Coronary artery (tissue), 2 donors: ENCODE data around the gene MKX.

Experiments
- DNase-seq: peaks from one replicate; pipeline ENCODE4 v3.0.0-alpha.2; 2017; ENCODE audit warnings: low spot score
- H3K27ac ChIP-seq, 2 donors: fragments of 200-600 bp; sonication (generic); one replicate each; pipeline ENCODE4 v1.5.1; 2016 to 2019
- H3K4me3 ChIP-seq: fragments of 200-600 bp; sonication (generic); 2 replicates; pipeline ENCODE4 v1.5.1; 2016; ENCODE audit warnings: mild to moderate bottlenecking, moderate library complexity
- TF ChIP-seq, protein P1 (sequence below): fragments of 200-600 bp; sonication (generic); IDR thresholded peaks from one replicate; pipeline ENCODE4 v1.5.1; 2019; ENCODE audit warnings: antibody characterized with exemption

Gene MKX

DNA sequence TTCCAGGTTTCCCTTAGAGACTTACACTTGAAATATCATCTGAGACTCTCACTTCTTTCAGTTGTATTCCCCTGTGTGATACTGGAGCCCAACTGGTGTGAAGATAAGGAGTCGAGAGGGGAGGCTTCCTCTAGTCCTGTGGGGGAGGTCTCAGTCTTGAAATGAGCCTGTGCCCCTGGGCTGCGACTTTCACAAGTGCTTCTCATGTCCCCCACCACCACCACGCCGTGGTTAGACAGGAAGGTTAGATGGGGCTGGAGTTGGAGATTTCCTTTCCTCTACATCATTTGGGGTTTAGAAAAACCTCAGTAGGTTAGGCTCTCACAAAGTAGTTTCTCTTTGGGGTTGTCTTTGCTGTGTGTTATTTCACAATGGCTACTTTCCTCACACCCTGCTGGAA is 25.6 kb upstream of the MKX start:
- TF ChIP-seq, protein P1, sequence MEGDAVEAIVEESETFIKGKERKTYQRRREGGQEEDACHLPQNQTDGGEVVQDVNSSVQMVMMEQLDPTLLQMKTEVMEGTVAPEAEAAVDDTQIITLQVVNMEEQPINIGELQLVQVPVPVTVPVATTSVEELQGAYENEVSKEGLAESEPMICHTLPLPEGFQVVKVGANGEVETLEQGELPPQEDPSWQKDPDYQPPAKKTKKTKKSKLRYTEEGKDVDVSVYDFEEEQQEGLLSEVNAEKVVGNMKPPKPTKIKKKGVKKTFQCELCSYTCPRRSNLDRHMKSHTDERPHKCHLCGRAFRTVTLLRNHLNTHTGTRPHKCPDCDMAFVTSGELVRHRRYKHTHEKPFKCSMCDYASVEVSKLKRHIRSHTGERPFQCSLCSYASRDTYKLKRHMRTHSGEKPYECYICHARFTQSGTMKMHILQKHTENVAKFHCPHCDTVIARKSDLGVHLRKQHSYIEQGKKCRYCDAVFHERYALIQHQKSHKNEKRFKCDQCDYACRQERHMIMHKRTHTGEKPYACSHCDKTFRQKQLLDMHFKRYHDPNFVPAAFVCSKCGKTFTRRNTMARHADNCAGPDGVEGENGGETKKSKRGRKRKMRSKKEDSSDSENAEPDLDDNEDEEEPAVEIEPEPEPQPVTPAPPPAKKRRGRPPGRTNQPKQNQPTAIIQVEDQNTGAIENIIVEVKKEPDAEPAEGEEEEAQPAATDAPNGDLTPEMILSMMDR = no peak
- no peak overlapping the region for H3K27ac ChIP-seq
- no peak overlapping the region for H3K4me3 ChIP-seq
- DNase-seq = no peak

DNA sequence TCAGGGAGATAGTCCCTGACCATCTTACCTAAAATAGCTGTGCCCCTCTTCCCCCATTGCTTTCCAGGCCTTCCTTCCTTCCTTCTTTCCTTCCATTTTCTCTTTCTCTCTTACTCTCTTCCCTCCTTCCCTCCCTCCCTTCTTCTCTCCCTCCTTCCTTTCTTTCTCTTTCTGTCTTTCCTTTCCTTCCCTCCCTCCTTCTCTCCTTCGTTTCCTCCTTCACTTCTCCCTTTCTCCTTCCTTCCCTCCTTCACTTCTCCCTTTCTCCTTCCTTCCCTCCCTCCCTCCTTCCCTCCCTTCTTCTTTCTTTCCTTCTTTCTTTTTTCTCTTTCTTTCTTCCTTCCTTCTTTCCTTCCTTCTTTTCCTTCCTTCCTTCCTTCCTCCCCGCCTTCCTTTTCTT is 24.6 kb upstream of the MKX start:
- TF ChIP-seq, protein P1 = no peak
- Histone ChIP-seq H3K27ac (no peak overlapping the region), H3K4me3 (no peak overlapping the region)
- DNase-seq = no peak

DNA sequence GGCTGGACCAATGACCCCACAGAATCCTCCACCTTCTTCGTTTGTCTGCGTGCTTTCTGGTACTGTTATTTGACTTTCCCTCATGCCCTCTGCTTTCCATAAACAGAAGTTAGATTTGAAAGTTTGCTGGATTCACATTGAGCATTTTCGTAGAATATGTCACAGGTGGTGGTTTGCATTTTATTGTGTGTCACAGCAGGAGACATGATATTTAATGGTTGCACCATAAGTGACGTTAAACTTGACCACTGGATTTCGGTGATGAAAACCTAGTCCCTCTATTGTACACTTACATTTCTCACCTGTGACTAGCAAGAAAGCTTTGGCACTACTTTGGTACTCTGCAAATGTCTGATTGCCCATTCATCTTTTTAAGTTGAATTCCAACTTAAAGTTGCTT is 15.2 kb upstream of the MKX start:
- Histone ChIP-seq H3K27ac (no peak overlapping the region), H3K4me3 (no peak overlapping the region)
- TF ChIP-seq, protein P1 = no peak
- no peak for DNase-seq

DNA sequence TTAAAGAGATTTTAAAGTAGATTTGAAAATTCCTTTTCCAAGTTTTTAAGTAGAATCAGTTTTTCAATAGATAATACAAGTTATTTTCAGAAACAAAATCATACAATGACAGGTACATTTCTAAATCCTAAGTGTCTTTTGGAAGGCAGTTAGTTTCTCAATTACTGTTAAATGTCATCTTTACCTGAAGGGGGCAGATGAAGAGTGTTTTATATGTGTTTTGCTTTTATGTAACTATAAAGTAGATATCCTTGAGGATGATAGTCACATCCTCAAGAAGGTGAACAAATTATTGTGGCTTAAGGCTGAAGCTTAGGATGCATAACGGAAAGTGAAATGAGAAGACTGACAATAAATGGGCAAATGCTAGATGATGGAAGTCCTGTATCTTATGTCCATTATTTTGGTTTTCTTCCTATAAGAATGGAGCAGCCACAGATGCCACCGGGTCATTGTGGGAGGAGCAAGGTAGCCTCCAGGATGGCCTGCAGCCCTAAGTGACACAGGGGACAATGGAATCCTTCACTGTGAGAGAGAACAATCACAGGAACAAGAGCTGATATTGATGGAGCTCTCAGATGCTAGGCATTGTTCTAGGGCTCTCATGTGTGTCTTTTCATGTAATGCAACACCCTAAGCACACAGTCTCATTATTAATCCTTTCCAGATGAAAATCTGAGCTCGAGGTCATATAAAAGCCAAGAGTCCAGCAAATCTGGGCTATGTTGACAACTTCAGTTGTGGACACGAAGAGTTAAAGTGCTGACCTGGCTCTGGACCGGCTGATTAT is 14.1 kb upstream of the MKX start:
- TF ChIP-seq, protein P1 = no peak
- Histone ChIP-seq H3K27ac (no peak overlapping the region), H3K4me3 (no peak overlapping the region)
- no peak for DNase-seq

DNA sequence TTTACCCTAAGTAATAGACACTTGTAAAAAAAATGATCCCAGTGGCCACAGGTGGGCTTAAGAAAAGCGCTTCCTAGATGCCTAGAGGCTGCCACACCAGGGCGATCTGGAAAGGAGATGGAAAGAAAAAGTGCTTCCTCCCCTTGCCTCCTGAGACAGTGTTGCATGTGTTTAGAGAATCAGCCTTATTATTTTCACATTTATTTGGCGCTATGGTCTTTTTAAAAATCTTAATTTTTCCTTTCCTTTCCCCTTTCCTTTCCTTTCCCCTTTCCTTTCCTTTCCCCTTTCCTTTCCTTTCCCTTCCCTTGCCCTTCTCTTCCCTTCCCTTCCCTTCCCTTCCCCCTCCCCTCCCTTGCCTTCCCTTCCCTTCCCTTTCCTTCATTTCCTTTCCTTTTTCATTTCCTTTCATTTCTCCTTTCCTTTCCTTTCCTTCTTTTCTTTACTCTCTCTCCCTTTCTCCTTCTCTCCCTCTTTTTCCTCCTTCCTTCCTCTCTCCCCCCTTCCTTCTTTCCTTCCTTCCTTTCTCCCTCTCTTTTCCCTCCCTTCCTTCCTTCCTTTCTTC is 7.1 kb upstream of the MKX start:
- TF ChIP-seq, protein P1 = no peak
- Histone ChIP-seq H3K27ac (no peak overlapping the region), H3K4me3 (no peak overlapping the region)
- no peak for DNase-seq

DNA sequence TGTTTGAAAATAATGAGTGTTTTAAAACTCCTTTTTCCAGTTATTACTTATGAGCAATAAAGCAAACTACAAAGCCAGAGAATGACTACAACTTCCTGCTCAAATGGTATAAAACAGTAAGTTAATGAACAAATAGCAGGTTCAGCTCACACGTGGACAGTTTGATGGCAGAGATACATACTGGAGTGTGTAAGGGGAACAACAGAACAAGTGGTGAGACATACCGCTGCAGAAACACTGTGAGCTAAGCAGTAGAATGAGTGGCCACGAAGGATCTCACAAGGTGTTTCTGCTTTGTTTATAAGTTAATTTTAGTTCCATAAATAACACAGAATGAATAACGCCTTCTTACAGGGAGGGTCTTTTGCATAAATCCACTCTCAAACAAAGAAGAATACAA is 3.0 kb upstream of the MKX start:
- Histone ChIP-seq H3K27ac (no peak overlapping the region), H3K4me3 (no peak overlapping the region)
- TF ChIP-seq, protein P1 = no peak
- no peak for DNase-seq

DNA sequence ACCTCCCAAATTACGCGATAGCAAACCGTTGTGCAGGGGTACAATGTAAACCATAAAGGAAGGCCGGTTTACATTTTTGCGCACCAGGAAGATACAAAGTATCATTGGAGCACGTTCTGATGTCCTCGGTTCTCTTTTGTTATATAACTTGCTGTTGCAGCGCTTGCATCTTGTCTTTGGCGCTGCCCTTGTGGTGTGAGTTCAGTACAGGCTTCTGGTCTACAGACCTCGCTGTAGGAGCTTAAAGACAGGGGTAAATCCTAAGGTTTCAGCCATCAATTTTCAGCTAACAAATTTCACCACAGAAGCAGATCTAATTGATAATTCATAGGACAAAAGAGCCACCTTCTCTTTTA is 1.5 kb upstream of the MKX start:
- TF ChIP-seq, protein P1 = no peak
- Histone ChIP-seq H3K4me3 (no peak overlapping the region), H3K27ac (no peak overlapping the region)
- DNase-seq = no peak
